ENCODE results near the gene SMPD2. TPM values are rescaled to one million over a fixed set of nuclear protein-coding genes. Genes with fewer than 3 reads are reported as not detected.

Gene SMPD2, protein sequence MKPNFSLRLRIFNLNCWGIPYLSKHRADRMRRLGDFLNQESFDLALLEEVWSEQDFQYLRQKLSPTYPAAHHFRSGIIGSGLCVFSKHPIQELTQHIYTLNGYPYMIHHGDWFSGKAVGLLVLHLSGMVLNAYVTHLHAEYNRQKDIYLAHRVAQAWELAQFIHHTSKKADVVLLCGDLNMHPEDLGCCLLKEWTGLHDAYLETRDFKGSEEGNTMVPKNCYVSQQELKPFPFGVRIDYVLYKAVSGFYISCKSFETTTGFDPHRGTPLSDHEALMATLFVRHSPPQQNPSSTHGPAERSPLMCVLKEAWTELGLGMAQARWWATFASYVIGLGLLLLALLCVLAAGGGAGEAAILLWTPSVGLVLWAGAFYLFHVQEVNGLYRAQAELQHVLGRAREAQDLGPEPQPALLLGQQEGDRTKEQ
- total RNA-seq = 10 to 100 TPM; 21.4 to 33.7 TPM

DNA sequence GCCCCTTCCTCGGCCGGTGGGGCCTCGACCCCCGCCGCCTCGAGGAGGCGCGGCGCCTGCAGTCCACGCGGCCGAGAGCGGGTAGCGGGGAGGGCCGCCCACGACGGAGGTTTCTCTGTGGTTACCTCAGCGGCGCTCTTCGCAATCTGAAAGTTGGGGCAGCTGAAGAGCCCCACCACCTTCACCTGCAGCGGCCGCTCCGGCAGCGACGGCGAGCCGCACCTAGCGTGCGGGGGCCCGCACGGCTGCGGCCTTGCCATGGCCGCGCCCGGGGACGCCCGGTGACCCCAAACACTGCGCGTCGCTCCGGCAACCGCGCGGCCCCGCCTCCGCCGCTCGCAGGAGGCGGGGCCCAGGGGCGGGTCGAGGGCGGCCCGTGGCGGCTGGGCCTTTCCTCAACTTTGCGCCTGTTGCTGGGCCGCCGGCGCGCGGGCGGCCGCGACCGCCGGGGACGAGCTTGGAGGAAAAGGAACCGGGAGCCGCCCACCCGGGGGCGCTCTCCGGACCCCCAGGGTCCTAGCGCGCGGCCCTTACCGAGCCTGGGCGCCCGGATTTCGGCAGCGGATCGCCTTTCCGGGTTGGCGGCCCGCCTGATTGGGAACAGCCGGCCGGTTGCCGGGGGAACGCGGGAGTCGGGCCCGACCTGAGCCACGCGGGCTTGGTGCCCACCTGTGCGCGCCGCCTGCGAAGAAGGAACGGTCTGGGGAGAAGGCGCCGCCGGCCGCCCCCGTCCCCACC is at the start of gene SMPD2, which contains the start of gene PPIL6:
SMPD2 (plus strand) TSS at position 394 of the 738 bp plus-strand sequence. CDS start 398 bp downstream, outside the sequence.
PPIL6 (minus strand) TSS at position 298 of the 738 bp plus-strand sequence; CDS start at position 260, 38 bp downstream.
- ATAC-seq (ENCODE audit: insufficient number of reproducible peaks, low FRiP score, low read depth) (peak; percentile 80), DNase-seq (ENCODE audit: low spot score) (no peak)
- Histone ChIP-seq H3K9me3 (no peaks in the 10 kb centered on the region), H3K36me3 (peaks cover 17% of the 10 kb centered on the region), H3K27ac (peak within 1 kb of the TSS; percentile 72 to 76), H3K4me3 (peak within 1 kb of the TSS; percentile 87), H3K4me1 (ENCODE audit: control insufficient read depth in 1 of 2, low read depth in 2 of 2) (peaks cover 11 to 23% of the 10 kb centered on the region in 2 donors), H3K27me3 (replicated peaks; ENCODE audit: insufficient read depth) (no peaks in the 10 kb centered on the region)
- peak; percentile 13 for TF ChIP-seq CTCF (IDR thresholded peaks at IDR 0.05)

DNA sequence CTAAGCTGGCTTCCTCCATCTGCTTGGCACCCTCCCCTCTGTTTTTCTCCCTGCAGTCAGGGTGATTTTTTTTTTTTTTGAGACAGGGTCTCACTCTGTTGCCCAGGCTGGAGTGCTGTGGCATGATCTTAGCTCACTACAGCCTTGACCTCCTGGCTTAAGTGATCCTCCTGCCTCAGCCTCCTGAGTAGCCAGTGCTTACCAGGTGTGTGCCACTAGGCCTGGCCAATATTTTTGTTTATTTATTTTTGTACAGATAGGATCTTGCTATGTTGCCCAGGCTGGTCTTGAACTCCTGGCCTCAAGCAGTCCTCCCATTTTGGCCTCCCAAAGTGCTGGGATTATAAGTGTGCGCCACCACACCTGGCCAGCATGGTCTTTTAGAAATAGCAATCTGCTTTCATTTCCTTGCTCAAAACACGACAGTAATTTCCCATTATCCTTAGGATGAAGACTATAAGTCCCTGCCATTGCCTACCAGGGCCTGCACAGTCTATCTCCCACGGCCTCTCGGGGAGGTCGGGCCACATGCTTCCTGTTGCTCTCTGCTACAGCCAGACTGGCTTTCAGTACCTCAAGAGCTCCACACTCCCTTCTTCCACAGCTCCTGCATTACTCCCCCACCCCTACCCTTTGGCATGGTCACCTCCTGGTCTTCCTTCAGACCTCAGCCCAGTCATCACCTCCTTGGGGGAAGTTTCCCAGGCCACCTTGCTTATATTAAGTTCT is 47.2 kb upstream of the SMPD2 start:
- Histone ChIP-seq H3K4me1 (ENCODE audit: control insufficient read depth in 1 of 2, low read depth in 2 of 2) (peaks cover 0 to 10% of the 10 kb centered on the region in 2 donors), H3K4me3 (no peak overlapping the region), H3K27ac (no peak overlapping the region), H3K27me3 (replicated peaks; ENCODE audit: insufficient read depth) (no peaks in the 10 kb centered on the region), H3K9me3 (no peaks in the 10 kb centered on the region), H3K36me3 (no peaks in the 10 kb centered on the region)
- ATAC-seq (ENCODE audit: insufficient number of reproducible peaks, low FRiP score, low read depth) (no peak), DNase-seq (ENCODE audit: low spot score) (no peak)
- no peak for TF ChIP-seq CTCF (IDR thresholded peaks at IDR 0.05)

DNA sequence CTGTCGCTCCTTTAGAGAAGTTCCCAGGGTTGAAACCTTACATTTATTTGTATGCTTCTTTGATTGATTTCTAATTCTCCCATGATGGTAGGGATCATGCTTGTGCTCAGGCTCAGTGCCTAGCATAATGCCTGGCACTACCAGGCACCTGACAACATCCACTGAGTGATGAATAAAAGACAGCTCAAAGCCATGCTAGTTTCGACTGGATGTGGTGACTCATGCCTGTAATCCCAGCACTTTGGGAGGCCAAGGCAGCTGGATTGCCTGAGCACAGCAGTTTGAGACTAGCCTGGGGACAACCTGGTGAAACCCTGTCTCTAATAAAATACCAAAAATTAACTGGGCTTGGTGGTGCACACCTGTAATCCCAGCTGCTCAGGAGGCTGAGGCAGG is 46.6 kb upstream of the SMPD2 start:
- Histone ChIP-seq H3K27ac (no peak overlapping the region), H3K4me3 (no peak overlapping the region), H3K9me3 (no peaks in the 10 kb centered on the region), H3K4me1 (ENCODE audit: control insufficient read depth in 1 of 2, low read depth in 2 of 2) (peaks cover 0 to 10% of the 10 kb centered on the region in 2 donors), H3K27me3 (replicated peaks; ENCODE audit: insufficient read depth) (no peaks in the 10 kb centered on the region), H3K36me3 (no peaks in the 10 kb centered on the region)
- ATAC-seq (ENCODE audit: insufficient number of reproducible peaks, low FRiP score, low read depth) (no peak), DNase-seq (ENCODE audit: low spot score) (no peak)
- TF ChIP-seq CTCF (IDR thresholded peaks at IDR 0.05) = no peak

DNA sequence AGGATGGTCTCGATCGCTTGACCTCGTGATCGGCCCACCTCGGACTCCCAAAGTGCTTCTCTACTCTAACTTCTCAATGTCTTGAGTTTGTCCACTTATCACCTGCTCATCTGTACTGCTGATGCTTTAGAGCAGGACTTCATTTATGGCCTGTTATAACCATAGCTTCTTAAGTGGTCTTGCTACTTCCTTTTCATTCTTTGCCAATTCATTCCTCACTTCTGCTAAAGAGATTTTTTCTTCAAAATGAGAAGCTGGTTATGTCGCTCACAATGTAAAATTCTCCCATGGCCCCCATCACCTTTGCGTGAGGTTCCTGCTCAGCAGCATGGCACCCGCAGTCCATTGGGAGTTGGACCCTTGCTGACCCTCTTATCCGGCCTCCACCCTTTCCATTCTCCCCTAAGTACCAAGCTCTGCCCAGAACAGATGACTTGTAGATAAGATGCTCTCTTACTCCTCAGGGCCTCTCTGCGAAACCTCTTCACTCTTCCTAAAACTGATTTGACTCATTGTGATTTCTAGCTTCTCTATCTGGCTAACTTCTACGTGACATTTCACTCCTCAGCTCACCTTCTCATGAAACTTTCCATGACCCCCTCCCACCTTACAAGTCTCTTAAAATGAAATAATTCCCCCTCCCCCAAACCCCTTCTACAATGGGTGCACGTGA is 44.3 kb upstream of the SMPD2 start:
- TF ChIP-seq CTCF (IDR thresholded peaks at IDR 0.05) = no peak
- Histone ChIP-seq H3K4me1 (ENCODE audit: control insufficient read depth in 1 of 2, low read depth in 2 of 2) (no peaks in the 10 kb centered on the region), H3K27ac (no peak overlapping the region), H3K9me3 (no peaks in the 10 kb centered on the region), H3K36me3 (no peaks in the 10 kb centered on the region), H3K27me3 (replicated peaks; ENCODE audit: insufficient read depth) (no peaks in the 10 kb centered on the region), H3K4me3 (no peak overlapping the region)
- DNase-seq (ENCODE audit: low spot score) (no peak), ATAC-seq (ENCODE audit: insufficient number of reproducible peaks, low FRiP score, low read depth) (no peak)

All from thoracic aorta (tissue), 2 donors.